ENCODE results near the gene TANC1. TPM values are rescaled to one million over a fixed set of nuclear protein-coding genes. Genes with fewer than 3 reads are reported as not detected.

The TANC1 gene
- total RNA-seq, 2 experiments from 2014 or later: 0.70 to 0.92 TPM

DNA sequence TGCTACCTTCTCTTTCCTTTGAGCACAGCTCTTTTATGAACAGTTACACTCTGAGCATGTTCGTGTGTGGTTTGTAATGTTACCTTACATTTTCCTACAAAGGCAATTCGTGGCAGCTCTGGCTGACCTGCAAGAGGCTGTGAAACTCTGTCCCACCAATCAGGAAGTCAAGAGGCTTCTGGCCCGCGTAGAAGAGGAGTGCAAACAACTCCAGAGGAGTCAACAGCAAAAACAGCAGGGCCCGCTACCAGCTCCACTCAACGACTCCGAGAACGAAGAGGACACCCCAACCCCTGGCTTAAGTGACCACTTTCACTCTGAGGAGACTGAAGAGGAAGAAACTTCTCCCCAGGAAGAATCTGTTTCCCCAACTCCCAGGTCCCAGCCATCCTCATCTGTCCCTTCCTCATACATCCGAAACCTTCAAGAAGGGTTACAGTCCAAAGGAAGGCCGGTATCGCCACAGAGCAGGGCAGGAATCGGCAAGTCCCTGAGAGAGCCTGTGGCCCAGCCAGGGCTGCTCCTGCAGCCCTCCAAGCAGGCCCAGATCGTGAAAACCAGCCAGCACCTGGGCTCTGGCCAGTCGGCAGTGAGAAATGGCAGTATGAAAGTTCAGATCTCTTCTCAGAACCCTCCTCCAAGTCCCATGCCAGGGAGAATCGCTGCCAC is 261.2 kb downstream of the TANC1 start:
- H3K36me3 Mint-ChIP-seq (ENCODE audit: low read depth): peaks cover 6% of the 10 kb centered on the region
- no peak for ATAC-seq
- DNase-seq: no peak
- no peak overlapping the region for H3K27ac Mint-ChIP-seq
- intact Hi-C loops (cut with micrococcal nuclease): no loop called here
- POLR2A ChIA-PET: no interaction called here
- H3K4me1 Mint-ChIP-seq (ENCODE audit: low read depth): peaks cover 34% of the 10 kb centered on the region
- H3K9me3 Mint-ChIP-seq: no peaks in the 10 kb centered on the region
- no peaks in the 10 kb centered on the region for H3K27me3 Mint-ChIP-seq
- no peak overlapping the region for H3K4me3 Mint-ChIP-seq
- CTCF ChIA-PET: no interaction called here
- TF ChIP-seq, protein P1, sequence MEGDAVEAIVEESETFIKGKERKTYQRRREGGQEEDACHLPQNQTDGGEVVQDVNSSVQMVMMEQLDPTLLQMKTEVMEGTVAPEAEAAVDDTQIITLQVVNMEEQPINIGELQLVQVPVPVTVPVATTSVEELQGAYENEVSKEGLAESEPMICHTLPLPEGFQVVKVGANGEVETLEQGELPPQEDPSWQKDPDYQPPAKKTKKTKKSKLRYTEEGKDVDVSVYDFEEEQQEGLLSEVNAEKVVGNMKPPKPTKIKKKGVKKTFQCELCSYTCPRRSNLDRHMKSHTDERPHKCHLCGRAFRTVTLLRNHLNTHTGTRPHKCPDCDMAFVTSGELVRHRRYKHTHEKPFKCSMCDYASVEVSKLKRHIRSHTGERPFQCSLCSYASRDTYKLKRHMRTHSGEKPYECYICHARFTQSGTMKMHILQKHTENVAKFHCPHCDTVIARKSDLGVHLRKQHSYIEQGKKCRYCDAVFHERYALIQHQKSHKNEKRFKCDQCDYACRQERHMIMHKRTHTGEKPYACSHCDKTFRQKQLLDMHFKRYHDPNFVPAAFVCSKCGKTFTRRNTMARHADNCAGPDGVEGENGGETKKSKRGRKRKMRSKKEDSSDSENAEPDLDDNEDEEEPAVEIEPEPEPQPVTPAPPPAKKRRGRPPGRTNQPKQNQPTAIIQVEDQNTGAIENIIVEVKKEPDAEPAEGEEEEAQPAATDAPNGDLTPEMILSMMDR (IDR thresholded peaks at IDR 0.05): no peak

DNA sequence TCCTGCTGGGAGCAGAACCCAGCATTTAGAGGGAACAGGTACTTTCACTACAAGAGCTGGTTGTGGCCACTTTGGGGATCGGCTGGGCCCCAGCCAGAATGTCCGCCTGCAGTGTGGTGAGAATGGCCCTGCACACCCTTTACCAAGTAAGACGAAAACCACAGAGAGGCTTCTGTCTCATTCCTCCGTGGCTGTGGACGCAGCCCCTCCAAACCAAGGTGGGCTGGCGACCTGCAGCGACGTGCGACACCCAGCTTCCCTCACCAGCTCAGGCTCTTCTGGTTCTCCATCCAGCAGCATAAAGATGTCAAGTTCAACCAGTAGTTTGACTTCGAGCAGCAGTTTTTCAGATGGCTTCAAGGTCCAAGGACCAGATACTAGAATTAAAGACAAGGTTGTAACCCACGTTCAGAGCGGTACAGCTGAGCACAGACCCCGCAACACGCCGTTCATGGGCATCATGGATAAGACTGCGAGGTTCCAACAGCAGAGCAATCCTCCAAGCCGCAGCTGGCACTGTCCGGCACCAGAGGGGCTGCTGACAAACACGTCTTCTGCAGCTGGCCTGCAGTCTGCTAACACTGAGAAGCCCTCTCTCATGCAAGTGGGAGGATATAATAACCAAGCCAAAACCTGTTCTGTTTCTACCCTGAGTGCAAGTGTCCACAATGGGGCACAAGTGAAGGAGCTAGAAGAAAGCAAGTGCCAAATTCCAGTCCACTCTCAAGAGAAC is 261.9 kb downstream of the TANC1 start:
- CTCF ChIA-PET: no interaction called here

DNA sequence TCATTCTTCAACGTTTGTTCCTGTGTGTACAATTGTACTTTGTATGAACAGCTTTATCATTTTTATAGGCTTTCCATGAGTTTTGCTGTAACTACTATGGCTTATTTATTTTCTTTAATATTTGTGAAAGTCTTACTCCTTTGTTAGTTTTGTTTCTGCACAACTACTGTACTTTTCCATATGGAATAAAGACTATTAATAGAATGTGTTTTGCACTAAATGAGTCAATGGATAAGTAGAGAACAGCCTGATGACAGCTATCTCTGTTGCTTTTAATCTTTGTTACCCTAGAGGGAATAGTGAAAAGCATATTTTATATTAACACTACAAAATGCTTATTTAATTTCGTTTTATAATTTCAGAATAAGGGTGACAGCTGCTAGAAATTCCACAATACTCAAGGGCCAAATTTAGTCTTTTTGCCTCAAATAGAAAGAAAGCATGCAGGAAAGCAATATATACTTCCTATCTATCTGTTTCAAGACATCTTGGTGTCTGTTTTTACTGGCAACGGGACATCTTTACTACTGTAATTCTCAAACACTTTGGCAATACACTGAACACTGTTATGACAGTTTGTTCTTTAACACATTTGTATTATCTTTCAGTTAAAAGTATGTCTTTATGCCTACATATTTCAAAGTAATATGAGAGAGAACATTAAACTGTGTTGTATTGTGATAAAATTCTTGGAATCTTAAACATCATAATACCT is 264.2 kb downstream of the TANC1 start:
- Mint-ChIP-seq H3K36me3 (ENCODE audit: low read depth) (peaks cover 10% of the 10 kb centered on the region), H3K4me1 (ENCODE audit: low read depth) (peaks cover 20% of the 10 kb centered on the region), H3K27me3 (no peaks in the 10 kb centered on the region), H3K27ac (no peak overlapping the region), H3K9me3 (no peaks in the 10 kb centered on the region), H3K4me3 (no peak overlapping the region)
- TF ChIP-seq, protein P1 (IDR thresholded peaks at IDR 0.05): no peak
- intact Hi-C loops (cut with micrococcal nuclease): no loop called here
- ATAC-seq (no peak), DNase-seq (no peak)
- POLR2A ChIA-PET: no interaction called here
- CTCF ChIA-PET: no interaction called here

More for the DNA sequence above, 261.9 kb downstream of the TANC1 start:
- peaks cover 10% of the 10 kb centered on the region for H3K36me3 Mint-ChIP-seq (ENCODE audit: low read depth)
- POLR2A ChIA-PET: no interaction called here
- ATAC-seq (no peak), DNase-seq (no peak)
- peaks cover 32% of the 10 kb centered on the region for H3K4me1 Mint-ChIP-seq (ENCODE audit: low read depth)
- TF ChIP-seq, protein P1 (IDR thresholded peaks at IDR 0.05): no peak
- no peak overlapping the region for H3K27ac Mint-ChIP-seq
- intact Hi-C loops (cut with micrococcal nuclease): no loop called here
- H3K27me3 Mint-ChIP-seq: no peaks in the 10 kb centered on the region
- no peaks in the 10 kb centered on the region for H3K9me3 Mint-ChIP-seq
- H3K4me3 Mint-ChIP-seq: no peak overlapping the region

DNA sequence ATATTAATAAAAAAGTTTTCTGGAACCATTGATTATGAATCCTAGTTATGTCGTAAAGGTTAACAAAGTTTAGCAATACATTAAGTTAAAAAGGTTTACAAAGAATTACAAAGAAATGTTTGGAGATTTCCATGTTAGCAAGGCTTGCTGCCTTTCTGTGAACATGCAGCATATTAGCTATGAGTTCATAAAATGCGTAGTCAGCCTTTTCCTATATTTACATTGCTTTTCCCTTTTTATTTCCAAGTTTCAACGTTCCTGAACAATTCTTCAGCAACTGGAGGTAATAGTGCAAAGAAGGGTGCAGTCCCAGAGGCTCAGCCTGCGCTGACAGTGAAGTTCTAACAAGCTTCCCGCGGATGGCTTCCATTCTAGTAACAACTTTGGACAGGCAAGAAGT is 266.4 kb downstream of the TANC1 start:
- Mint-ChIP-seq H3K27ac (no peak overlapping the region), H3K4me3 (no peak overlapping the region), H3K4me1 (ENCODE audit: low read depth) (no peaks in the 10 kb centered on the region), H3K9me3 (no peaks in the 10 kb centered on the region), H3K36me3 (ENCODE audit: low read depth) (peaks cover 10% of the 10 kb centered on the region), H3K27me3 (no peaks in the 10 kb centered on the region)
- TF ChIP-seq, protein P1 (IDR thresholded peaks at IDR 0.05): no peak
- no peak for DNase-seq
- no peak for ATAC-seq
- intact Hi-C loops (cut with micrococcal nuclease): no loop called here
- ChIA-PET POLR2A (no interaction called here), CTCF (no interaction called here)

DNA sequence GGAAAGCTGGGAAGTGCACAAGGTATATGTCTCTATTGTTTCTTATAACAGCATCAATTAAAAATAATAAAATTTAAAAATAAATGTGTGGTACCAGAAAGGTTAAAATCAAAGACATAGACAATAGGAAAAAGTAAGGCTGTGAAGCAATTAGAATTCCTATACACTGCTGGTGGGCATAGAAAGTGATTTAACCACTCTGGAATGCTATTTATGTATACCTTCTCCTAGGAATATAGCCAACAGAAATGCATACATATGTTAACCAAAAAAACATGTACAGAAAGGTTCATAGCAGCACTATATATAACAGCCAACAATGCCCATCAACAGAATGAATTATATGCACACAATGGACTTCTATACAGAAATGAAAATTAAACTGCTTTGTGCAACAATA is 275.1 kb downstream of the TANC1 start:
- CTCF ChIA-PET: no interaction called here
- Mint-ChIP-seq H3K36me3 (ENCODE audit: low read depth) (peaks cover 33% of the 10 kb centered on the region), H3K9me3 (peaks cover 3% of the 10 kb centered on the region), H3K27me3 (no peaks in the 10 kb centered on the region), H3K4me3 (no peak overlapping the region), H3K27ac (no peak overlapping the region), H3K4me1 (ENCODE audit: low read depth) (no peaks in the 10 kb centered on the region)
- POLR2A ChIA-PET: no interaction called here
- intact Hi-C loops (cut with micrococcal nuclease): no loop called here
- ATAC-seq (no peak), DNase-seq (no peak)
- TF ChIP-seq, protein P1 (IDR thresholded peaks at IDR 0.05): no peak
